Stimulated activated naive CD4-positive, alpha-beta T cell (primary cell): ENCODE data around the gene TOR2A.

ENCODE experiments used
- DNase-seq, 6 experiments: peaks; one replicate each; lab custom pipeline; 2025; lab: John Stamatoyannopoulos, UW

The TOR2A gene

DNA sequence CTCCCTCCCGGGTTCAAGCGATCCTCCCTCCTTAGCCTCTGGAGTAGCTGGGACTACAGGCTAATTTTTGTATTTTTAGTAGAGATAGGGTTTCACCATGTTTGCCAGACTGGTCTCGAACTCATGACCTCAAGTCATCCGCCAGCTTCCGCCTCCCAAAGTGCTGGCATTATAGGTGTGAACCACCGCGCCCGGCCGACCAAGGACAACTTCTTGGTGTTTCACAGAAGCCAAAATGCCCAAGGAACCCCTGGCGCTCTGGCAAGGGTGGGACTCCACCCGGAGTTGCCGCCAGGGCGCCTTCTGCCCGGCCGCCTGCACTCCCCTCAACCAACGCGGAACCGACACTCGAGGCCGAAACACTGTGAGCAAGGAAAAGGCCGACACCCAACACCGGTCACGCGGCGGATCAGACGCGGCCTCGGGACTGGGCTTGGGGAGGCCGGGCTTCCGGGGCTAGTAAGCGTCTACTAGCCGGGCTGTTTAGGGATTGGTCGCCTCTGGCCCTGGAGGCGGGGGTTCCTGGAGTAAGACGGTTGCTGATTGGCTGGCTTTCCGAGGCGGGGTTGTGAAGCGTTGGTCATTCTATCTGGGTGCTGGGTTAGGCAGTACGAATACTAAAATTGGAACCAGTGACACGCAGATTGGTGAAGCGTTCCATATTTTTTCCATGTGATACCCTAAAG lies 36.0 kb downstream of the TOR2A start:
- DNase-seq, result peak; percentile 56 to 81 (median 74)

DNA sequence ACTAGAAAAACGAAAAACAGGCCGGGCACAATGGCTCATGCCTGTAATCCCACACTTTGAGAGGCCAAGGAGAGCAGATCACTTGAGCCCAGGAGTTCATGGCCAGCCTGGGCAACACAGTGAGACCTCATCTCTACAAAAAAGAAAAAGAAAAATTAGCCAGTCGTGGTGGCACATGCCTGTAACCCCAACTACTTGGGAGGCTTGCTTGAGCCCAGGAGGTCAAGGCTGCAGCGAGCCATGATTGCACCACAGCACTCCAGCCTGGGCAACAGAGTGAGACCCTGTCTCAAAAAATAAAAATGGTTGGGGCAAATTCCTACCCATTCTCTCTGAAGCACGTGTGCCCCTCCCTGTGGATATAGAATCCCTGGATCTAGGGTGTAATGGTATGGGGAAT lies 36.7 kb downstream of the TOR2A start:
- no peak for DNase-seq

DNA sequence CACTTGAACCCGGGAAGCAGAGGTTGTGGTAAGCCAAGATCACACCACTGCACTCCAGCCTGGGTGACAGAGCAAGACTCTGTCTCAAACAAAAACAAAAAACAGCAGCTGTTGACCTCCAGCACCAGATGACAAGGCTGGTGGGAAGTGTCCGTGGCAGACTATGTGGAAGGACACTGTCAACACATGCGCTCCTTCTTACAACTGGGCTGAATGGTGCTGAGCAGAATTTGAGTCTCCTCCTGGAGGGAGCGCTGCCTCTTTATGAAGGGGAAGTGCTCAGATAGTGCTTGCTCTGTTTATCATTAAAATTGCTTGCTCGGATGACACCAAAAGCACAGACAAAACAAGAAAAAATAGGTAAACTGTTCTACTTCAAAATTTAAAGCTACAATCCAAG lies 37.5 kb downstream of the TOR2A start:
- no peak for DNase-seq

DNA sequence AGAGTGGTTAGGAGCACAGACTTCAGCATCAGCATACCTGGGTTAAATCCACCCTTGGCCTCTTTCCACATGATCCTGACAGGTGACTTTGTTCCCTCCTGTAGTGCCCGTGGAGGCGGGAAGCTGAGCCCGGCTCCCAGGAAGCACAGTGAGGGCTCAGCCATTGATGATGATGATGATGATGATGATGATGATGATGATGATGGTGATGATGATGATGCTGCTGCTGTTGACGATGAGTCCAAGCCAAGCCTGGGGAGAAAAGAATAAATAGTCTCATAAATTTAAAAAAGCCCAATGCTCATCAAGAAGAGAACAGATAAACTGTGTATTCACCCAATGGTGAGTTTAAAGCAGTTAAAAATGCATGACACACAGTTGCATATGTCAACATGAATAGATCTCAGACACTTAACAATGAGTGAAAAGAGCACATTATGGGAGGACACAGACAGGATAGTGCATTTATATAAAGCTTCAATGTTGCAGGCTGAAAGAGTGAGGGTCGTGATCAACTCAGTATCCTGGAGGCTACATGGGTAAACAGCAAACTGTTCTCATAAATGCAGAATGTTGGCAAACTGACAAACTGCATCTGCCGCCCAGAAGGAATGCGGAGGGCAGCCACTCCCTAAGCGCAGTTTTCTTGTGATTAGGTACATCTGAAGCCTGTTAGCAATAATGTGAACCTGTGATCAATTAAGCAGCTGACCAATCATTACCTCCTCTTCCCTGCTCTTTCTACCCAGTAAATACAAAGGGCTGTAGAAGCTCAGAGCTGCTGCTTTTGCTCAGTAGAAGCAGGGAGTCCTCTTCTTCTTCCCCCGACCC lies 40.0 kb downstream of the TOR2A start:
- no peak for DNase-seq

DNA sequence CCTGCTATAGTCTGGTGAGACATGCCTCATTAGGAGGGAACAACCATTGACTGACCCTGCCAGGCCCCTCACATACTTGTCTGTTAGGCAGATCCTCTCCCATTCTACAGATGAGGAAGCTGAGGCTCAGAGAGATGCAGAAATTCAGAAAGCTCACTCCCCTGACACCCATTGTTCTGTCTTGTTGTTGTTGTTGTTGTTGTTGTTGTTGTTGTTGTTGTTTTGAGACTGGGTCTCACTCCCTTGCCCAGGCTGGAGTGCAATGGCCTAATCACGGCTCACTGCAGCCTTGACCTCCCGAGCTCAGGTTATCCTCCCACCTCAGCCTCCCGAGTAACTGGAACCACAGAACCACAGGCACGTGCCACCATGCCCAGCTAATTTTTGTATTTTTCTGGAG lies 41.4 kb downstream of the TOR2A start:
- DNase-seq, result no peak

DNA sequence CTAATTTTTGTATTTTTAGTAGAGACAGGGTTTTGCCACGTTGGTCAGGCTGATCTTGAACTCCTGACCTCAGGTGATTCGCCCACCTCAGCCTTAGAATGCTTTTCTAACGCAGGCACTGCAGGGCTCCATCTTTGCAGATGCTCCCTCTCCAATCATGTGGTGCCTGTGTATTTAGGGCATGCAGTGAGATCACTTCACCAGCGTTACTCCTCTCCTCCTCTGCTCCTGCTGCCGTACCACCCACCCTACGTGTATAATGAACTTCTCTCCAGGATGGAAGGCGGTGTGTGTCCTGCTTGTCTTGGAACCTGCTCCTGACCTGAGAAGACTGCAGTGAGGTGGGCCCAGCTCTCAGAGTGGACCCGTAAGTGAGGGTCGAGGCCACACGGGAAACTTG lies 42.0 kb downstream of the TOR2A start:
- no peak for DNase-seq

DNA sequence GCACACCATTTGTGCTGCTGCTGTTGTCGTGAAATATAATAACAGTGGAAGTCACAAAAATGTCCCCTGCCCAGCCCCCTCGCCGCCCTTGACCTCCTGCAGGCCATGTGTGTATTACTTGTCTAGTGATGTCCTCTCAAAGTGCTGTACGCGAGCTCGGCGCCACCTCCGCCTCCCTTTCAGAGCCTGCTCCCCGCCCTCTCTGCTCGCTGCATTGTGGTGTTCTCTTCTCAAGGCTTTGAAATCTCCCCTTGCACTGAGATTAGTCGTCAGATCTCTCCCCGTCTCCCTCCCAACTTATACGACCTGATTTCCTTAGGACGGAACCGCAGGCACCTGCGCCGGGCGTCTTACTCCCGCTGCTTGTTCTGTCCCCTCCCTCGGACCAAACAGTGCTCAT lies 43.0 kb downstream of the TOR2A start:
- no peak for DNase-seq

DNA sequence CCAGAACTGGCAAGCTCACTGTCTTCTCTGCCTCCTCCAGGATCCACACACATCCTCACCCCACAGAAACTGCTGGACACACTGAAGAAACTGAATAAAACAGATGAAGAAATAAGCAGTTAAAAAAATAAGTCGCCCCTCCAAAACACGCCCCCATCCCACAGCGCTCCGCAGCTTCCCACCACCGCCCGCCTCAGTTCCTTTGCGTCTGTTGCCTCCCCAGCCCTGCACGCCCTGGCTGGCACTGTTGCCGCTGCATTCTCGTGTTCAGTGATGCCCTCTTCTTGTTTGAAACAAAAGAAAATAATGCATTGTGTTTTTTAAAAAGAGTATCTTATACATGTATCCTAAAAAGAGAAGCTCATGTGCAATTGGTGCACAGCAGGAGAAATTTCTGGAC lies 44.4 kb downstream of the TOR2A start:
- DNase-seq, result no peak

DNA sequence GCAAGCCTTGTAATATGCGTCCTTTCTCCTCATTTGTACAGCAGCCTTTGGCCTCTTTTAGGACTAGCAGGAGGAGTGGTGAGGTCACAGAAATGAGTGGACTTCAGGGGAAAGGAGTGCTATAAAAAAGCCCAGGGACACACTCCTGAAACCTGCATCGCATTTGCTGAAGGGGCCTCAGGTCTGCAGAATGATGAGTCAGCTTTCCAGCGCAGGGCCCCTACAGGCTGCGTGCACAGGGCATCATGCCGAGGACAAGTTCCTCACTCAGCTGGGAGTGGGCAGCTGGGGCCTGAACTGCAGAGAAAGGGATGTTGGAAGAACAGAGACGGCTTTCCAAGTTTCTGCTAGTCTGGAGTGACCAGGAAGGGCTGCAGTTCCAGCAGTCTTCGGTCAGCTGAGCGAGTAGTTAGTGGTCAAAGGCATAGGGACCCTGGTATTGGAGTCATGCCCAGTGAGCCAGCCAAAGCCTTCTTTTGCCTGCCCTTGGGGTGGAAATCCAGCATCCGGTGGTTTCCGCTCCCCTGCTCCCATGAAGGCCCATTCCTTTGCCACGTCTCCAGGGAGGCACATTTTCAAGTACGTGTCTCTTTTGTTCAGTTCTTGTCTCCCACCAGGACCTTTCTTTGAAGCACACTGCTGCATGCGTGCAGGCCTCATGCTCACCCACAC lies 45.6 kb downstream of the TOR2A start:
- DNase-seq, result no peak

DNA sequence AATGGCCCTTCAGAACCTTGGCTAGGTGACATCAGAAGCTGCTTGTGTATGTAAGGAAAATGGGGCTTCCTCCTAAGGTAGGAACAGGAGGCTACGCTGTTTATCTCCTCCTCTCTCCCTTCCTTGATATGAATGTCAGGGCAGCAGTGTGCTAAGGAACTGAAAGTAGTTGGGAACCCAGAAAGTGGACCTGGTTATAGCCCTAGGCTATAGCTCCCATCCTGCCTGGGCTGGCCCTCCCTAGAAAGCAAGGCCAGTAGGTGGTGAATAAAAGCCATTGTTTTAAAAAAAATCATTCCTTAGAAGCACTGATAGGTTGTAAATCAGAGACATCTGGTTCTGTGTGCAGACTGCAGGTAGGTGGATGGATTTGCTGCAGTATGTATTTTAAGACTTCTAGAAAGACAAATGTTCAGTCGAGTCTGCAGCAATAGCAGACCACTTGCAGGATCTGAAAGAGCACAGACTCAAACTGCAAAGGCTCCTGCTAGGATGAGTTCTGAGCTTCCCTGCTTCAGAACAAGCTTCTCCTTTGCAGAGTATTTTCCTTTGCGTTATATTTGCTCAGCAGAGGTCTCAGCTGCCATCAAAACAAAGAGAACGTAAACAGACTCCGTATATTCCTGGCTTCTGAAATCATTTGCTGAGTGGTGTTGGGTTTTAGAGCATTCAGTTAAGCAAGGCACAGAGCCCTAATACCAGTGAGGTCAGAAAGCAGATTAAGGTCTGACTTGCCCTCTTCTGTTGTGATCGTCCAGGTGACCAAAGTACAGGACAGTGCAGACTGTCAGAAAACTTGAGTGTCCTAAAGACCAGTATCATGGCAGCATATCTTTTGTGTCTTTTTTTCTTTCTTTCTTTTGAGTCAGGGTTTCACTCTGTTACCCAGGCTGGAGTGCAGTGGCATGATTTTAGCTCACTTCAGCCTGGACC lies 48.4 kb downstream of the TOR2A start:
- DNase-seq, result no peak

DNA sequence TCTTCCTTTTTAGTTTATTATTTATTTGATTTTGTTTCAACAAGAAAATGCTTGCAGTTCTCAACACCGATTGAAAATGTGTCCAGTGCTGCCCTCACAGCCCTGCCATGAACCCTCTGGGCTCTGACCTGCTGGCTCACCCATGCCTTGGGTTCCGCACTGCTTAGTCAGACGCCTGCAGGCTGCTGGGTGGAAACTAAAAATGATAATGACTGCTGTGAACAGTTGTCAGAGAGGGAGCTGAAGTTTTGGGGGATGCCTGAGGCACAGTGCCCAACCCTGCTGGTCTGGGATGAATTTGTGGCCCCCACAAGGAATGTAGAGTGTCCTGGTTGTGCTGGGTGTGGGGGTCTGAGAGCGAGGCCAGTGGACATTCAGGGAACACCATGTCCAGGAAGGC lies 50.5 kb downstream of the TOR2A start:
- DNase-seq, result no peak

DNA sequence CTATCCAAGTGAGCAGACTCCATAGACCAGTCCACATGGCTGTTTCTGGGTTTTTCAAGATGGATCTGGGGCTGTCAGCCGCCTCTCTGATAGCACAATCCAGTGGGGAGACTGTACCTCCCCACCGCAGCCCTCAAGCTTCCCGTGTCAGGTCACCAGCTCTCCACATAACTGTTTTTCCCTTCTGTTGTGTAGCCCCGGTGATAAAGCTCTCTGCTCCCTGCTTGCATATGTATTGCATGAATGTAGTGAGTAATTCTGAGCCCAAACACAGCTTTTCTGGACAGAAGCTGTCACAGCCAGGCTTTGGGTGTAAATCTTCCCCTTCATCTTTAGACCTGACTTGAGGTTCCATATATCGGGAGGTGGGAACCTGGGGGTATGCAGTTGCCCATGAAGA lies 51.4 kb downstream of the TOR2A start:
- no peak for DNase-seq

DNA sequence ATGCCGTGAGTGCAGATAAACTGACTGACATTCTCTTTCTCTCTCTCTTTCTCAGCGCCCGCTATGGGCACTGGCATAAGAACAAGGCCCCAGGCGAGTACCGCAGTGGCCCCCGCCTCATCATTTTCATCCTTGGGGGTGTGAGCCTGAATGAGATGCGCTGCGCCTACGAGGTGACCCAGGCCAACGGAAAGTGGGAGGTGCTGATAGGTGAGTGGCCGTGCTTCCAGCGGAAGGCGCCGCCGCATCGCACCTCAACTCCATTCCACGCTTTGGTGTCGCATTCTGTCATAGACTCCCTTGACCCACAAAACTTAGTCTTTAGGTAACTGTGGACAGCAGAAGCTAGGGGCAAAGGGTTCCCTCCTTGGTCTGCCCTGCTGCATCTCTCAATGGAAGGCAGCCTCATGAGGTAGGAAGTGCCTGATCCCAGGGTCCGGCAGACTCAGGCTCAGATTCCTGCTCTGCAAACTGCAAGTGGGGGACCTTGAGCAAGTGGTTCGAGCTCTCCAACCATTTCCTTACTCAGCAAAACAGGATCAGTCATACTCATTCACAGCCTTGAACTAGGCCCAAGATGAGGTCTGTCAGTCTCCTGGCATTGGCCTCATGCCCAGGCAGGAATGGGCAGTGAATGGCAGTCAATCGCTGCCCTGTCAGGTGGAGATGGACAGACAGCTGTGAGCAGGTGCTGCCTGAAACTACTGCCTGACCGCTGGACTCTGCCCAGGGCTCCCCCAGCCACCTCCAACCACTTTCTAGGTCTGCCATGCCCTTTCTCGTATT lies 52.5 kb downstream of the TOR2A start:
- no peak for DNase-seq
